HepG2 (cell line): ENCODE data around the gene CAPN12. TPM values are rescaled to one million over a fixed set of nuclear protein-coding genes. Genes with fewer than 3 reads are reported as not detected.

ENCODE experiments used
- BCLAF1 ChIP-seq: fragments of 450-650 bp; IDR thresholded peaks from 2 replicates; pipeline ENCODE4 v1.6.1; 2017; ENCODE audit warnings: mild to moderate bottlenecking
- BHLHE40 ChIP-seq: IDR thresholded peaks from 2 replicates; pipeline ENCODE4 v1.6.1; 2011; ENCODE audit warnings: low read length, improper control_type of control experiment
- BRF2 ChIP-seq: sonication (generic); formaldehyde crosslinking; IDR thresholded peaks from 2 replicates; pipeline ENCODE4 v1.8.1; 2022; ENCODE audit warnings: mild to moderate bottlenecking, missing genetic modification reagents
- DNMT1 ChIP-seq: sonication (generic); formaldehyde crosslinking; IDR thresholded peaks from 2 replicates; pipeline ENCODE4 v1.5.1; 2020; ENCODE audit warnings: mild to moderate bottlenecking, missing genetic modification reagents
- HMG20A ChIP-seq: IDR thresholded peaks from 2 replicates; pipeline ENCODE4 v1.6.1; 2016; ENCODE audit warnings: borderline replicate concordance
- LCORL ChIP-seq, 2 experiments: fragments of 450-650 bp in 1 of 2; sonication (generic) in 1 of 2; formaldehyde crosslinking in 1 of 2; IDR thresholded peaks; 2 replicates each; pipeline versions ENCODE4 v1.5.0 to v1.6.1; 2017 to 2020; ENCODE audit warnings: antibody characterized with exemption in 1 of 2, missing genetic modification reagents in 1 of 2
- MAFF ChIP-seq: IDR thresholded peaks from 2 replicates; pipeline ENCODE4 v1.6.1; 2011; ENCODE audit warnings: low read depth, low read length, improper control_type of control experiment
- MAX ChIP-seq: IDR thresholded peaks from 2 replicates; pipeline ENCODE4 v1.6.1; 2012; ENCODE audit warnings: inconsistent platforms
- MZF1 ChIP-seq: sonication (generic); formaldehyde crosslinking; IDR thresholded peaks from 2 replicates; pipeline ENCODE4 v1.8.1; 2023; ENCODE audit warnings: mild to moderate bottlenecking, missing genetic modification reagents, borderline replicate concordance
- NCOA1 ChIP-seq: sonication (generic); formaldehyde crosslinking; IDR thresholded peaks from 2 replicates; pipeline ENCODE4 v1.9.0; 2021; ENCODE audit warnings: missing genetic modification reagents
- SNAI1 ChIP-seq: sonication (generic); formaldehyde crosslinking; IDR thresholded peaks from 2 replicates; pipeline ENCODE4 v1.5.0; 2020; ENCODE audit warnings: mild to moderate bottlenecking, missing genetic modification reagents, borderline replicate concordance
- TBL1XR1 ChIP-seq: fragments of 150-350 bp; IDR thresholded peaks from 2 replicates; pipeline ENCODE4 v1.6.1; 2014; ENCODE audit warnings: borderline replicate concordance, low read length; ENCODE audit not compliant: partially characterized antibody
- ZHX1 ChIP-seq: sonication (generic); formaldehyde crosslinking; IDR thresholded peaks from 2 replicates; pipeline ENCODE4 v1.8.1; 2022; ENCODE audit warnings: low read depth, mild to moderate bottlenecking, missing genetic modification reagents
- ZNF121 ChIP-seq: sonication (generic); formaldehyde crosslinking; IDR thresholded peaks from 2 replicates; pipeline ENCODE4 v1.5.0; 2020; ENCODE audit warnings: mild to moderate bottlenecking, missing genetic modification reagents
- ZNF280B ChIP-seq: sonication (generic); formaldehyde crosslinking; IDR thresholded peaks from 2 replicates; pipeline ENCODE4 v1.5.0; 2020; ENCODE audit warnings: missing genetic modification reagents, mild to moderate bottlenecking, borderline replicate concordance
- ZNF441 ChIP-seq: sonication (generic); formaldehyde crosslinking; IDR thresholded peaks from 2 replicates; pipeline ENCODE4 v1.7.0; 2021; ENCODE audit warnings: missing genetic modification reagents, borderline replicate concordance
- ZNF512 ChIP-seq: sonication (generic); formaldehyde crosslinking; IDR thresholded peaks from 2 replicates; pipeline ENCODE4 v1.4.0; 2020; ENCODE audit warnings: mild to moderate bottlenecking, missing genetic modification reagents
- ZNF776 ChIP-seq: sonication (generic); formaldehyde crosslinking; IDR thresholded peaks from 2 replicates; pipeline ENCODE4 v1.4.0; 2020; ENCODE audit warnings: mild to moderate bottlenecking, missing genetic modification reagents
- ZZZ3 ChIP-seq: sonication (generic); formaldehyde crosslinking; IDR thresholded peaks from 2 replicates; pipeline ENCODE4 v1.4.0; 2020; ENCODE audit warnings: missing genetic modification reagents, mild to moderate bottlenecking, borderline replicate concordance
- polyA plus RNA-seq, 8 experiments: library from polyadenylated mRNA; depleted of rRNA in 3 of 8; stranded (reverse) in 7 of 8; unstranded in 1 of 8; fragments of >200 nt; fragmentation: Illumina TruSeq in 4 of 8; extraction: Trizol in 4 of 8; gene quantifications; 2 replicates each; pipeline versions ENCODE4 v1.2.1 to v1.2.3, GENCODE V29; 2011 to 2016; ENCODE audit warnings: low read depth in 4 of 8, missing spikeins in 1 of 8, mixed read lengths in 1 of 8; ENCODE audit not compliant: insufficient read depth in 1 of 8
- total RNA-seq, 5 experiments: library from RNA; depleted of rRNA; stranded (reverse); fragments of >200 nt; fragmentation: Illumina TruSeq; extraction: Trizol; gene quantifications; 2 replicates each; pipeline ENCODE4 v1.2.3, GENCODE V29; 2016; ENCODE audit warnings: low read depth in 1 of 5

The CAPN12 gene
- total and polyA plus RNA-seq, 2 of the 13 experiments (the other 11 are each of a cell fraction or from before 2014, with no cell fraction given), result 1.6 to 13.6 TPM

- TF ChIP-seq ZNF441 (peak; percentile 38; the same call in 1 of the 2 replicates), ZHX1 (no peak), BRF2 (no peak), MAFF (no peak), BCLAF1 (no peak), SNAI1 (CRISPR knock-in tag) (no peak), ZNF121 (no peak), MZF1 (CRISPR knock-in tag) (no peak), NCOA1 (CRISPR knock-in tag) (no peak), HMG20A (no peak), MAX (peak; percentile 22; the same call in 1 of the 2 replicates), DNMT1 (no peak), ZZZ3 (CRISPR knock-in tag) (no peak), BHLHE40 (no peak), ZNF776 (CRISPR knock-in tag) (no peak), ZNF512 (CRISPR knock-in tag) (no peak), ZNF280B (no peak), LCORL (IDR thresholded peaks at IDR 0.05) (no peak), LCORL (CRISPR knock-in tag; IDR thresholded peaks at IDR 0.05) (no peak), TBL1XR1 (no peak)
Observed at GRCh38 chr19:38737281-38737865, 6.9 kb downstream of the CAPN12 start (continued).
